HS-27A (cell line): ENCODE measurements around the gene IL24.

Source experiments
- DNase-seq: peaks from one replicate; pipeline ENCODE4 v3.0.0-alpha.2; 2012; ENCODE audit warnings: low read depth, missing footprints

The IL24 gene

GRCh38 chr1:206925106-206925736 is 28.0 kb downstream of the IL24 start:
- DNase-seq = no peak

DNA sequence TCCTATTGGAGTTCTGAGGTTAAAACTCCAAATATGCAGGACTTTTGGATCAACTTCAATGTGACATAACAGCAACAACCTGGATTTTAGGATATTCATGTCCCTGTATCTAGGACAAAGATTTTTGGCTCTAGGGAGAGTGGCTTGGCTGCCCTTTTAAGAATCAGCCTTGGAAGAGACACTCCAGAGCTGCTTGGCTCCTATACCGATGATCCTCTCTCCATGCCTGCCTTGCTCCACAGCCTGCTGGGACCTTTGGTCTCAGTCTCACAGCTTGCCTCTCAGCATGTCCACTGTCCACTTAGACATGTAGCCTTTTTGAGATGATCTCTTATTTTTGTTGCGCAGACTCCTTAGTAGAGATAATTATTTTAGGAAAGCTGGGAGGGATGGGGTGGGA is 29.0 kb downstream of the IL24 start:
- DNase-seq = no peak

DNA sequence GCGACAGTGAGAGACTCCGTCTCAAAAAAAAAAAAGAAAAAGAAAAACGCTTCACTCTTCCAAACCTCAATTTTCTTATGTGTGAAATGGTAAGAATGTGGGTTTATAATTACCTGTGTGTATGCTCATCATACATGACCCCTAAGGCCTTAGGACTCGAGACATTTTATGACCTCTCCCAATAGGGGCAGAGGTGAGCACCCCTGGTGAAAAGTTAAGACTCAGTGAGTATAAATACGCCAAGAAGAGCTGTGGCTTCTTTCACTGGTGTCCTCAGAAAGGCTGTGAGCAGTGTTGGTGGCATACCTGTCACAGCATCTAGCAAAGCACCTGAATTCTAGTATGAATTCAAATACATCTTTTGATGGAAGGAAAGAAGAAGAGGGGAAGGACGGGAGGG is 32.3 kb downstream of the IL24 start:
- DNase-seq = no peak

GRCh38 chr1:206930210-206930798 is 33.1 kb downstream of the IL24 start:
- DNase-seq = no peak

DNA sequence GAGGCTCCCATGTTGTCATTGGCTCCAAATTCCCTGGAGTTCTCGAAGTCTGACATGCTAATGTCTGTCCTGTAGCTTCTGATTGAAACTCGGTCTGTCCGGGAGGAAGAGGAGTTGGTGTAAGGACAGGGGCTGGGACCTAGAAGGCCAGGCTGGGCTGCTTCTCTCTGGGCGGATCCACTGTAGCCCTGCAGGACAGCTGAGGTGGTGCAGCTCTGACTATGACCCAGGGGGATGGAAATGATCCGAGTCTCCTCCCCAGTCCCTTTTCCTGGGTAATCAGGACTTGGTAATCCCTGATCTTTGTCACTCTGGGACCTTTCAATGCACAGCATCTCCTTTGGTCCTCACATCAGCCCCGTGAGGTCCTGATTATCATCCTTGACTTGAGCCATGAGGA is 34.5 kb downstream of the IL24 start:
- no peak for DNase-seq

- DNase-seq = no peak
Observed at GRCh38 chr1:206932177-206932576, 34.9 kb downstream of the IL24 start.

DNA sequence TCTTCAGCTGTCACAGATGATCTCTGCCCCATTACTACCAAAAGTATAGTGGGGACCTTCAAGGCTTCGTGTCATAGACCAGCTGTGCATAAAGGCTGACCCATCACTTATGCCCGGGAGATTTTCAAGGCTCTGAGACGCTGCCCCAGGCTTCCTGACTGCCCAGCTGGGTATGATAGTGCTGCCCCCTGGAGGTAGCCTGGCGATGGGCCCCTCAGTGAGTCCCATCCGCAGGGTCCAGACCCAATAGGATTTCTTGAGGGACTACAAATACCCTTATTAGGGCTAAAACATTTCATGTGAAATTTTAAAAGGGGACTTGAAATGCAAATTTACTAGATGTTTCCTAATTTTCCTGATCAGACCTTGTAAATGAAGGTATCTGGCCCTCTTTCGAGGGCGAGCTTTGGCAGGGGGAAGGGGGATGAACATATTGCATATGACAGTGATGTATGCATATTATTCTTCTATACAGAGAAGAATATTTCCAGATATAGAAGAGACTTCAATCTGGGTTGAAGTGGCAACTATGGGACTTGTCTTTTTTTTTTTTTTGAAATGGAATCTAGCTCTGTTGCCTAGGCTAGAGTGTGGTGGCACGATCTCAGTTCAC is 36.2 kb downstream of the IL24 start:
- DNase-seq = no peak

DNA sequence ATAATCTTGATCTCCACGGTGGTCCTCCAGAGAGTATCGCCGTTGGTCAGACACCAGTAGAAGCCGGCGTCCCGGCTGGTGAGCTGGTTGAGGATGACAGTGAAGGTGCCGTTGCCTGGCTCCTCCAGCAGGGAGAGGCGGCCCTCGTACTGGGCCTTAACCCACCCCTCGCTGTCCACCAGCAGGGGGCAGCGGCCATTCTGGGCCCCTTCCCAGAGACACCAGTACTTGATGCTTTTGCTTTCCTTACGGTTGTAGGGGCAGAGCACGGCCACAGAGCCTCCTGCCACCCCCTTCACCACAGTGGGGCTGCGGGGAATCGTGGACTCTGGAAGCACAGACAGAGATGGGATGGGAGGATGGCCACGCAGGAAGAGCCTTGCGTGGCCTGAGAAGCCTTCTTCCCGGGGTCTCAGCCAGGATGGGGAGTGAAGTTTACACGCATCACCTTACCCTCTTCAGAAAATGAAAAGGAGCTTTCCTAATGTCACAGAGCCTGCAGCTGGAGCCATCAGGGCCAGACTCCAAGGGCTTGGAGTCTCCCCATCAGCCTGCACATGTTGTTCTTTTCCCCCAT is 38.3 kb downstream of the IL24 start:
- DNase-seq = no peak

DNA sequence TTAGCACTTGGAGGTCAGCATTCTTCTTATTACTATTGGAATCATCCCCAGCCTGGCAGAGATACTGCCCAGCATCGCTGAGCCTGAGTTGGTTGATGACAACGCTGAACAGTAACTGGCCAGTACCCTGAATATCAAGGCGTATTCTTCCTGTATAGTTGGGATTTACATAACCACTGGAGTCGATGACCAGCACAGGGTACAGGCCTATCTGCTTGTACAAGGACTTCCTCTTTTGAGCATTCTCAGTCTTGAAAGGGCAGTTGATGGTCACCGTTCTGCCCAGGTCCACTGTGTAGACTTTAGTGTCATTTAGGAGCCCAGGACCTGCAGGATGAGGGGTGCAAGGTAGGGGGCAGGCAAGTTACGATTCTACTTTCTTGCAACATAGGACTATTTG is 40.2 kb downstream of the IL24 start:
- DNase-seq = no peak

- DNase-seq = no peak
Observed at GRCh38 chr1:206939131-206939530, 41.9 kb downstream of the IL24 start.

GRCh38 chr1:206939841-206940587 is 42.8 kb downstream of the IL24 start:
- DNase-seq = no peak

DNA sequence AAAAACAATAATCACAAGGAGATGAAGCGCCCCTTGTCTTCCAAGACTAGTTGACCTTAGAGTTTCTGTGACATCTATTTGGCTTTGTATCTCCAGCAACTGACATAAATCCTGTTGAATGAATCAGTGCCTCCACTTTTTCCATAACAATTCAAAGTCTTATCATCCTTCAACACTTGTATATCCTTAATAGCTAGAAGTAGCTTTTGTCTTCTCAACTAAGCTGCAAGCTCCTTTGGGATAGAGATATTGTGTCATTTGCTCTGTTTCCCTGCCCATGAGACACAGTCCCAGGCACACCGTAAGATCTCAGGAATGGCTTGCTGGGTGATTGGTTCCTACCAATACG is 43.3 kb downstream of the IL24 start:
- DNase-seq = no peak

DNA sequence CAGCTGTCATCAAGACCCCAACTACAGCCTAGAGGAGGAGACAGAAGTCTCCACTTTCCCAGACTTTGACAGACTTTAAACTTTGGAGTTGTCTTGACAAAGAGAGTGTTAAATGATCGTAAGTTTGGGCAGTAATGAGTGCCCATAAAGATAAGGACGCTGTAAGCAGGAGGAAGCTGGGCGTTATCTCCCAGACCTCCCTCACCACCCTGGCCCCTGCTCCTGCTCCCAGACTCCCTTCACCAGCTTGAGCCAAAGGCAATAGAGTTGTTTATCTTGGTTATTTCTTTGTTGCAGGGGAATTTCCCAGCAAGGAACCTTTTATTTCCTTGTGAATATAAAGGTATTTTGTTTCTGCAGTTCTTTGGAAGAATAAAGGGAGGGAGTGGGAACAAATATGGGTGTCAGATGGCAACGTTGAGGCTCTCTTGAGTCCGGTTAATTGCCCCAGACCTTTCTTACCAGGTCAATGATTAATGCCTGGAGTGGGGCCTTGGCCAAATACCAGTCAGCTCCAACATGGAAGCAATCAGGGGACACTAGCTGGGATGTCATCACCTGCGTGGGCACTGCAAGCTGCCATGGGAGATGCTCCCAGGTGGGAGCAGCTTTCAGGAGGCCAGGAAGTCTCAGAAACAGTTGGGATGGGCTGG is 44.6 kb downstream of the IL24 start:
- no peak for DNase-seq

GRCh38 chr1:206944703-206945102 is 47.5 kb downstream of the IL24 start:
- DNase-seq = no peak

DNA sequence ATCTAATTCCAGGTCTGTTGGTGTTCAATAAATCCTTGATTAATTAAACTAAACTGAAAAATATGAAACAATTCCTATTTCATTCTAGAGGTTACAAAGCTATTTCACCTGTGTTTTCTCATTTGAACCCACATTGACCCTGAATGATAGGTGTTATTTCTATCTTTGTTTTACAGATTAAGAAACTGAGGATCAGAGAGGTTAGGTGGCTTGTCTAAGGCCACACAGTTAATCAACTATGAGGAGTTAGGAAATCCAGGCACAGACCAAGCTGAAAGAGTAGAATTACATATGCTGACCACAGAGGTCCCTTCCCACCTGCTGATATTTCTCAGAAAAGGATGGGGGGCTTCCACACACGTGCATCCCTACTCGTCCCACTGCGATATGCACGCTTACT is 48.5 kb downstream of the IL24 start:
- DNase-seq = no peak

DNA sequence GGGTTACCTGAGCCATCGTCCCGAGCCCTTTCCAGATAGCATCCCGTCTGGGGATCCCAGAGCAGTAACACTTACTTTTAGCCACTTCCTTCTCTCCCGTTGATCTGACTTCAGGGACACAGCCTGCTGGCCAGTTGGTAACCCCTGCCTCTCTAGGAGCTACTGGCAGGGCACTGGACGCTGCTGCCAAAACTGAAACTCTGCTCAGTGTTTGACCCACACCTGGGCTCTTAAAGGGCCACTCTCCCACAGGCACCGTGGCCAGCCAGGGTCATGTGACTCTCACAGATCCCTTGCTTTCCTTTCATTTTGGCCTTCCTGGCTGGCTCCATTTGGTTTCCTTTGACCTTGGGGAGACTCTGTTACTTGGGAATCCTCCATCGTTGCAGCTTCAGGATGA is 49.0 kb downstream of the IL24 start, which contains the start of gene PIGR:
TSS of gene PIGR (minus strand) at position 206 of the 400 bp plus-strand sequence. CDS start 5,935 bp downstream, outside the sequence.
- DNase-seq = no peak

GRCh38 chr1:206947255-206947654 is 50.0 kb downstream of the IL24 start:
- DNase-seq = no peak

GRCh38 chr1:206949208-206949607 is 52.0 kb downstream of the IL24 start:
- no peak for DNase-seq

- DNase-seq = no peak
Observed at GRCh38 chr1:206949641-206950040, 52.4 kb downstream of the IL24 start.

DNA sequence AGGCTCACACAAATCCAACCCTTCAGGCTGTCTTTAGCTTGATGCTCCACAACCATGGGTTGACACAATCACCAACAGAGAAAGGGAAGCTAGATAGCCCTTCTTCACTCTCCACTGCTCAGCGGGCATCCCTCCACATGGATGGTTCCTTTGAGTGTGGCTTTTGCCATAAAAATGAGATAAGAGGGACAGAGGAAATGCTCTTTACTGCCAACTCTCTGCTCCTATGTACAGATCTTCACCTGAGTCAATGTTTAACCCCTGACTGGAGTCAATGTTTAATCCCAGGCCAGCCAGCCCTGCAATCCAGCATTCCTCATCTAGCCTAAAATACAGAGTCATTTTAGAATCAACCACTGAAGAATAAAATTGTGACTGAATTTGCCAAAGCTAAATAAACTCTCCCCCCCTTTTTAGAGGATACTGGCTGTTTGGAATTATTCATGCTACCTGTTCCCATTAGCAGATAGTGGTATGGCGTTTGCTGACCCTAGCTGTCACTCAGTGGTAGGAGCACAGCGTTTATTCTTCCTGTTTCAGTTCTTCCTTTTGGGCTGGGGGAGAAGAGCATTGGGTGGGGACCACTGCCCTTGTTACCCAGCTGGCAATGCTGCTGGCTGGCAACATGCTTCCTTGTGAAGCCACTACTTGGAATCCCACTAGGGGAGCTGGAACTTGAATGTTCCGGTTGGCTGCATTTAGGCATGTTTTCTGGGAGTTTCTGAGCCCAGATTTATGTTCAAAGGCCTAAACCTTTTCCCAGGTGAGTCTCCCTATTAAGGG is 54.3 kb downstream of the IL24 start:
- DNase-seq = no peak

DNA sequence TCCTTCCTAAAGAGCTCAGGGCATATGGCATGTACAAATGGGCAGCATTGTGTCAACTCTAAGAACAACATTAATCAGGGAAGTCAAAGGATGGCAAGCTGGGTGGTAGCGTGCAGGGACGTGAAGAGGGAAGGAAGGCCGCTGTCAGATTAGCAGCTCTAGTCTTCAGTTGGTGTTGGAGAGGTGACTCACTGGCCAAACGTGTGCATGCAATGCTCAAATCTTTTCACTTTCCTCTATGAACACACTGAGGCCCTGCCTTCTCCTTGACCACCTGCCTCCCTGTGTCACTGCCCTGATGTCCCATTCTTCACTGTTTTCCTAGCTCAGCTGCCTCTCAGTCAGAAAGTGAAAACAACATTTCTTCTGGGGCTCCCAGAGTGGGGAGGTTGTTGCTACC is 54.9 kb downstream of the IL24 start:
- DNase-seq = no peak
